ENCODE results near the gene HACD1.
"Not testable (repeated sequence)": the region's sequence is repeated elsewhere in the genome, so short reads cannot be mapped to it uniquely, and the experiment has no call there.

The HACD1 gene

GRCh38 chr10:17643339-17643754 lies 26.2 kb upstream of the HACD1 start:
- DNase-seq, result no peak

- DNase-seq, result no peak
Observed at GRCh38 chr10:17640331-17640816, 23.2 kb upstream of the HACD1 start.

GRCh38 chr10:17637869-17638268 lies 20.7 kb upstream of the HACD1 start:
- DNase-seq, result no peak

- no peak for DNase-seq
Observed at GRCh38 chr10:17633353-17633752, 16.2 kb upstream of the HACD1 start.

- not testable (repeated sequence) for DNase-seq
Observed at GRCh38 chr10:17632590-17632989, 15.4 kb upstream of the HACD1 start.

GRCh38 chr10:17626656-17627055 lies 9.5 kb upstream of the HACD1 start:
- DNase-seq, result no peak

GRCh38 chr10:17624996-17625395 lies 7.8 kb upstream of the HACD1 start:
- DNase-seq, result no peak

GRCh38 chr10:17622061-17622460 lies 4.9 kb upstream of the HACD1 start:
- no peak for DNase-seq

GRCh38 chr10:17616403-17617030 lies 657 bp downstream of the HACD1 start:
- peak in 4 of 5 experiments; percentile 12 to 43 (median 16) for DNase-seq

GRCh38 chr10:17609523-17610079 lies 7.6 kb downstream of the HACD1 start:
- DNase-seq, result no peak

- DNase-seq, result peak in 2 of 5 experiments; percentile 18 to 67
Observed at GRCh38 chr10:17607603-17608332, 9.4 kb downstream of the HACD1 start.

- no peak for DNase-seq
Observed at GRCh38 chr10:17607060-17607459, 10.1 kb downstream of the HACD1 start.

- no peak for DNase-seq
Observed at GRCh38 chr10:17606547-17607040, 10.6 kb downstream of the HACD1 start.

GRCh38 chr10:17605936-17606335 lies 11.2 kb downstream of the HACD1 start:
- no peak for DNase-seq

- peak in 1 of 5 experiments; percentile 29 for DNase-seq
Observed at GRCh38 chr10:17599089-17599488, 18.1 kb downstream of the HACD1 start.

GRCh38 chr10:17597386-17597785 lies 19.8 kb downstream of the HACD1 start:
- DNase-seq, result no peak

GRCh38 chr10:17590969-17591645 lies 26.1 kb downstream of the HACD1 start:
- no peak for DNase-seq

- not testable (repeated sequence) for DNase-seq
Observed at GRCh38 chr10:17589316-17589715, 27.9 kb downstream of the HACD1 start.

GRCh38 chr10:17588420-17588819 lies 28.8 kb downstream of the HACD1 start:
- DNase-seq, result no peak

GRCh38 chr10:17587321-17587720 lies 29.9 kb downstream of the HACD1 start:
- not testable (repeated sequence) for DNase-seq

GRCh38 chr10:17586821-17587234 lies 30.3 kb downstream of the HACD1 start:
- peak in 1 of 5 experiments; percentile 14 for DNase-seq

- DNase-seq, result no peak
Observed at GRCh38 chr10:17585016-17585415, 32.2 kb downstream of the HACD1 start.

GRCh38 chr10:17580885-17581284 lies 36.3 kb downstream of the HACD1 start:
- no peak for DNase-seq

Measured in T-helper 2 cell (primary cell).